ENCODE data around the gene UGT1A5. TPM values are rescaled to one million over a fixed set of nuclear protein-coding genes. Genes with fewer than 3 reads are reported as not detected.

UGT1A5 gene
- total and polyA plus RNA-seq, 12 donors: 0.43 TPM; not detected in 11

GRCh38 chr2:233756429-233757081 is 43.8 kb downstream of the UGT1A5 start:
- intact Hi-C loops (cut with DNase I): no loop called here
- no peak for TF ChIP-seq CTCF (IDR thresholded peaks at IDR 0.05)
- TF ChIP-seq POLR2A (IDR thresholded peaks at IDR 0.05): no peak
- no peaks in the 10 kb centered on the region for H3K36me3 ChIP-seq (replicated peaks in 1 of 2)
- no peaks in the 10 kb centered on the region for H3K4me1 ChIP-seq (replicated peaks in 1 of 2)
- H3K9me3 ChIP-seq (replicated peaks in 1 of 3): no peaks in the 10 kb centered on the region
- 68 to 77% (median 72%) methylated on average over 7 of the region's 7 CpGs for WGBS, 4 donors
- DNase-seq: no peak
- no peaks in the 10 kb centered on the region for H3K27me3 ChIP-seq
- no peak overlapping the region for H3K27ac ChIP-seq
- no peak overlapping the region for H3K4me3 ChIP-seq

GRCh38 chr2:233758141-233758540 is 45.4 kb downstream of the UGT1A5 start:
- Histone ChIP-seq H3K27me3 (no peaks in the 10 kb centered on the region), H3K9me3 (replicated peaks in 1 of 3) (no peaks in the 10 kb centered on the region), H3K4me1 (replicated peaks in 1 of 2) (no peaks in the 10 kb centered on the region), H3K27ac (no peak overlapping the region), H3K36me3 (replicated peaks in 1 of 2) (no peaks in the 10 kb centered on the region), H3K4me3 (no peak overlapping the region)
- intact Hi-C loops (cut with DNase I): no loop called here
- TF ChIP-seq CTCF (IDR thresholded peaks at IDR 0.05) (no peak), POLR2A (IDR thresholded peaks at IDR 0.05) (no peak)
- DNase-seq: no peak

GRCh38 chr2:233758849-233759248 is 46.1 kb downstream of the UGT1A5 start:
- intact Hi-C loops (cut with DNase I): no loop called here
- 83 to 88% (median 87%) methylated on average over 2 of the region's 2 CpGs for WGBS, 4 donors

GRCh38 chr2:233760043-233760442 is 47.3 kb downstream of the UGT1A5 start, which contains the start of gene UGT1A1:
UGT1A1 (plus strand) TSS chr2:233760270; CDS start chr2:233760288, 18 bp downstream.
- H3K27ac ChIP-seq: no peak within 1 kb of the TSS
- H3K9me3 ChIP-seq (replicated peaks in 1 of 3): no peaks in the 10 kb centered on the region
- DNase-seq: no peak
- H3K36me3 ChIP-seq (replicated peaks in 1 of 2): no peaks in the 10 kb centered on the region
- intact Hi-C loops (cut with DNase I): no loop called here
- WGBS, 4 donors: 88 to 96% (median 92%) methylated on average over 5 to 6 of the region's 6 CpGs
- no peaks in the 10 kb centered on the region for H3K4me1 ChIP-seq (replicated peaks in 1 of 2)
- TF ChIP-seq POLR2A (IDR thresholded peaks at IDR 0.05) (no peak), CTCF (IDR thresholded peaks at IDR 0.05) (no peak)
- no peak within 1 kb of the TSS for H3K4me3 ChIP-seq
- peaks cover 5% of the 10 kb centered on the region for H3K27me3 ChIP-seq

More at GRCh38 chr2:233758849-233759248, 46.1 kb downstream of the UGT1A5 start:
- Histone ChIP-seq H3K27me3 (no peaks in the 10 kb centered on the region), H3K9me3 (replicated peaks in 1 of 3) (no peaks in the 10 kb centered on the region), H3K27ac (no peak overlapping the region), H3K4me1 (replicated peaks in 1 of 2) (no peaks in the 10 kb centered on the region), H3K36me3 (replicated peaks in 1 of 2) (no peaks in the 10 kb centered on the region), H3K4me3 (no peak overlapping the region)
- TF ChIP-seq POLR2A (IDR thresholded peaks at IDR 0.05) (no peak), CTCF (IDR thresholded peaks at IDR 0.05) (no peak)
- DNase-seq: no peak
